NCI-H524 treated with DMSO at 0.1 percent for 48 hours (cell line): ENCODE data around the gene IPO4.

ENCODE experiments used
- DNase-seq: peaks from one replicate; lab custom pipeline; 2025; lab: John Stamatoyannopoulos, UW

Gene IPO4

GRCh38 chr14:24192933-24193332 lies 4.3 kb upstream of the IPO4 start:
- DNase-seq: no peak

GRCh38 chr14:24190416-24190815 lies 1.8 kb upstream of the IPO4 start:
- no peak for DNase-seq

GRCh38 chr14:24189460-24189859 lies 844 bp upstream of the IPO4 start:
- DNase-seq: no peak

- no peak for DNase-seq
These were observed 401 bp upstream of the IPO4 start for GRCh38 chr14:24189059-24189375.

- no peak for DNase-seq
These were observed 1.1 kb downstream of the IPO4 start for GRCh38 chr14:24187539-24187915.

GRCh38 chr14:24186831-24187538 lies 1.6 kb downstream of the IPO4 start:
- DNase-seq: no peak

- no peak for DNase-seq
These were observed 2.9 kb downstream of the IPO4 start for GRCh38 chr14:24185741-24186140.

- DNase-seq: no peak
These were observed 3.6 kb downstream of the IPO4 start for GRCh38 chr14:24185026-24185425.

- no peak for DNase-seq
These were observed 4.3 kb downstream of the IPO4 start for GRCh38 chr14:24184104-24184970.

GRCh38 chr14:24183014-24183481 lies 5.6 kb downstream of the IPO4 start:
- no peak for DNase-seq

- no peak for DNase-seq
These were observed 6.3 kb downstream of the IPO4 start for GRCh38 chr14:24182110-24182882.

GRCh38 chr14:24181371-24182077 lies 7.1 kb downstream of the IPO4 start:
- DNase-seq: no peak

GRCh38 chr14:24179961-24180796 lies 8.4 kb downstream of the IPO4 start:
- no peak for DNase-seq

- DNase-seq: no peak
These were observed 9.2 kb downstream of the IPO4 start for GRCh38 chr14:24179294-24179960.

- DNase-seq: no peak
These were observed 10.0 kb downstream of the IPO4 start for GRCh38 chr14:24178399-24179178.

GRCh38 chr14:24177891-24178290 lies 10.7 kb downstream of the IPO4 start:
- no peak for DNase-seq

- DNase-seq: no peak
These were observed 11.4 kb downstream of the IPO4 start for GRCh38 chr14:24177041-24177825.

- no peak for DNase-seq
These were observed 12.0 kb downstream of the IPO4 start for GRCh38 chr14:24176599-24176998.

GRCh38 chr14:24172871-24173281 lies 15.7 kb downstream of the IPO4 start:
- DNase-seq: no peak
